GM19438 (cell line): Measurements from ENCODE around the gene KCNK3.

Source experiments
- ATAC-seq: cut with Tn5 transposase; IDR thresholded peaks from one replicate; pipeline ENCODE4 v1.9.1; 2021; ENCODE audit warnings: low read depth; ENCODE audit not compliant: unreplicated experiment

The KCNK3 gene

DNA sequence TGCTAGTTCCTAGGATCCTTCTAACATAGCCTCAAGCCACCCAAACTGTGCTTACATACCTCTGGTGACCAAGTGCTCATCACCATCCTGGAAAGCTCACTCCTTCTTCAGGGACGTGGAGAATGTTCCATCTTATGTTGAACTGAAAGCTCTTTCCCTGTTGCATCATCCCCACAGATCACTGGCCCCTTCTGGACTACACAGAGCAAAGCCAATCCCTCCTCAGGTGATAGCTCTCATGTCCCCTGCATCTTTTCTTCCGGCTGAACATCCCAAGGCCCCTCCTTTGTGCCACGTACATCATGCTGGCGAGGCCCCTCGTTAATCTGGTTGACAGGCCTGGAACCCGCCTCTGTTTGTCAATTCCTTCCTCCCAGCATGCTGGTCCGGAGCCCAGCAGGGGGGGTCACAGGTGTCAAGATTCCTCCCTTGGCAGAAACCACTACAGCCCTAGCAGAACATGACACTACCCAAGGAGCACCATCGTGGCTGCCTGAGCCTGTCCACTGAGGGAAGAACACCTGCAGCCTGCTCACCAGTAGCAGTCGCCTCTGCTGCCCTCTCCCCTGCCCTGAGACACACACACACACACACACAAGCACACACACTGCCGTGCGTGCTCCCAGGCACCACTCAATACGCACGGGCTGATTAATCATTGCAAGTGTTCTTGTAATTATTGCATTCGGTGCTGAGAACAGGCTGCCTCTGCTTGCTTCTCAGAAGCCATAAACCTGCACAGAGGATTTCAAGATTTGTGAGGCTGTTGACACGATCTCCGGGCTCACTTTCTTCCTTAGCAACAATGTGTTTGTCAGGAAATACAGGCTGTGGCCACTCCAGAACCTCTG is 6.3 kb upstream of the KCNK3 start:
- ATAC-seq, result no peak

DNA sequence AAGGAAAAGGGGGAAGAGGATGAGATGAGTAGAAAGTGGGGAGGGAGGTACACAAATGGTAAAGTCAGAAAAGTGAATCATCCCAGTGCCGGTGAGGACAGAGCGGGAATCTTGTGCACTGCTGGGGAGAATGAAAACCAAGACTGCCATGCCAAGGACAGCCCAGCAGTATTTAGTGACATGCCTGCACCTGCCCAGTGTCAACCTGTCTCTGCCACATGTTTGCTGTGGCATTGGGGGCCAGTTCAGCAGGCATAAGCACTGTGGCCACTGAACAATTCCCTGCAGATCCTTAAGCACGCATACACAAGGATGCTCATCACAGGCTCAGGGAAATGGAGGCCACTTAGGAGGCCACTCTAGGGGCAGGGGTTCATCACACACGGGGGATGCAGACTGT is 5.2 kb upstream of the KCNK3 start:
- ATAC-seq, result no peak

DNA sequence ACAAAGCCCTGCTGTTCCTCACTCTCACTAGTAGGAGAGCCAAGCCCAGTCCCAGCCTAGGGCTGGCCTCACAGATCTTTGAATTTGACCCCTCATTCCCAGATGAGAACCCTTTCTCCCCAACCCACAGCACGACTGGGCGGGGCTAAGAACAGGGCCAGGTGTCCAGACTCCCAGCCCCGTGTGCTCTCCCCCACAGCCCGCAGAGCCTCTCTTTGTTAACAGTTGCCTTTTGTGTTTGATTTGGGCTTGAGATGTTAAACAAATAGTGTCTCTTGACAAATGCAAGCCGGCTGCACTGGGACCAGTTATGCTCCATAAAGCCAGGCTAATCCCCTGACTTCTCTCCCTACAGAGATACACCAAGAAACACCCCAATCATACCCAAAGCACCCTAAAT is 4.7 kb upstream of the KCNK3 start:
- ATAC-seq, result no peak

DNA sequence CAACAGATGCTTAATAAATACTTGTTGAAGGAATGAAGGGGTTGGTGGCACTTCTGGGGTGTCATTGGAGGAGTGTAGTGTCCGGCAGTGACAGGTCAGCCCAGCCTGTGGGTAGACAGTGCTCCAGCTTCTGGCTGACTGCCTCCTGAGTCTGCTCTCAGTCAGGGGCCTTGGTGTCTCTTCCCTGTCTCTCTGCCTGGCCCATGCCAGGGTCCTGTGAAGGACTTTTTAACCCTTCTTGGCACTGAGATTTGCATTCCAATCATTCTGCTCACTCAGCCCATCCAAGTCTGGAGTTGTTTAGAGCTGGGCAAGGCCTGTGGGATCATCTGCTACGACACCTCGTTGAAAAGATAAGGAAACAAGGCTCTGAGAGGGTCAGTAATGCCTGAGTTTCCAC is 1.4 kb upstream of the KCNK3 start:
- ATAC-seq, result no peak

DNA sequence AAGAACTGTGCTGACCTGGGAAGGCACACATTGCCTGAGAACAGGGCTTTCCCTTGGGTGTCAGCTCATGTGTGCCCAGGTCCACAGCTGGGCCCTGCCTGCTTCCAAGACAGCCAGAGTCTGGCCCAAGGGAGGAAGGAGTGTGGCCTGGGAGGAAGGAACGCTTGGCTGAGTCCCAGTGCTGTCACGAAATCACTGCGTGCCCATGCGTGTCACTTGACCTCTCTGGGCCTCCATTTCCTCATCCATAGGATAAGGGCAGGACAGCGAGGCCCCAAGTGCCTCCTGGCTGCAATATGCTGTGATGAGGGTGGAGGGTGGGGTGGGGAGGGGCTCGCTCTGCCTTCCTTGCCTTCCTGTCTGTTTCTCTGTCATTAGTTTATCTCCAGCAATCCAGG is 642 bp upstream of the KCNK3 start:
- ATAC-seq, result no peak

DNA sequence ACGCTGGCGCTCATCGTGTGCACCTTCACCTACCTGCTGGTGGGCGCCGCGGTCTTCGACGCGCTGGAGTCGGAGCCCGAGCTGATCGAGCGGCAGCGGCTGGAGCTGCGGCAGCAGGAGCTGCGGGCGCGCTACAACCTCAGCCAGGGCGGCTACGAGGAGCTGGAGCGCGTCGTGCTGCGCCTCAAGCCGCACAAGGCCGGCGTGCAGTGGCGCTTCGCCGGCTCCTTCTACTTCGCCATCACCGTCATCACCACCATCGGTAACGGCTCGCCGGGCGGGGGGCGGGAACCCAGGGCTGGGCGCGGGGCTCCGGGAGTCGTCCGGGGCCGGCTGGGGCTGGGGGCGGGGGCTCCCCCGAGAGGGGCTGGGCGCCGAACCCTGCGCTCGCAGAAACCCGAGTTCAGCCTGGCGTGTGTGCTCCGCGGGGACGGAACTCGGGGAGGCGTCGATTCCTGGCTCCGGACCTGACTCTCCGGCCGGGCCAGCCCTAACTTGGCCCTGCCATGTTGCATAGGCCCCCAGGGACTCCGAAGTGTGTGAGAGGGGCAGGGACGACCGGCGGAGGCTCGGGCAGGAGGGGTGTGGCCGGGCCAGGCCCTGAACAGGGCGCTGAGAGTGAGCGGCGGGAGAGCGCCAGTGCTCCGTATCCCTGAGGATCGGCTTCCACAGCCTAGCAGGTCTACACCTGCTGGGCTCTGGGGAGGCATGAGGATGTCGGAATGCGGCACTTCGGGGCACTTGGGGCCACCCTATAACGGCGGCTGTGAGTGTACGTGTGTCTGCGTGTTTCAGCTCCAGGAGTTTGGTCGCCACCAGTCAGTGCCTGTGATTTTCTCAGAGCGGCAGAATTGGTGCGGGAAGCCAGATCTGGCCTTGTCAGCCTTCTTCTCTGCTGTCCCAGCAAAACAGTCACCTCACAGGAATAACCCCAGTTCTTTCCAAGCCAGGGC is 651 bp downstream of the KCNK3 start:
- no peak for ATAC-seq

DNA sequence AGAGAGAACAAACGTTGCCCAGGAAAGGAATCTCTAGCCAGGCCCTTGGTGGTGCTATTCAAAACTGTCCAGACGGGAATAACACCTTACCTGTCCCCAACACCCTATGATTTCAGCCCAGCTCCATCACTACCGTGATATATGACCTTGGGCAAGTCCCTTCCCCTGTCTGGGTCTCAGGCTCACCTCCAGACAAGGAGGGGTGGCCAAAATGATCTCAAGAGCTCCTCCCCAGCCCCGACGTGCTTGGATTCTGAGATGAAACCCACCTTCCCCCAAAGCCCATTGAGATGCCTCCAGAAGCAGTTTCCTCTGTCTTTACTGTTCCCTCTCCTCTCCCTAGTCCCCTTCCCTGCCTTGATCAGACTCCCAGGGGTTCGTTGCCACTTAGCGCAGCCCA is 1.5 kb downstream of the KCNK3 start:
- ATAC-seq, result no peak

DNA sequence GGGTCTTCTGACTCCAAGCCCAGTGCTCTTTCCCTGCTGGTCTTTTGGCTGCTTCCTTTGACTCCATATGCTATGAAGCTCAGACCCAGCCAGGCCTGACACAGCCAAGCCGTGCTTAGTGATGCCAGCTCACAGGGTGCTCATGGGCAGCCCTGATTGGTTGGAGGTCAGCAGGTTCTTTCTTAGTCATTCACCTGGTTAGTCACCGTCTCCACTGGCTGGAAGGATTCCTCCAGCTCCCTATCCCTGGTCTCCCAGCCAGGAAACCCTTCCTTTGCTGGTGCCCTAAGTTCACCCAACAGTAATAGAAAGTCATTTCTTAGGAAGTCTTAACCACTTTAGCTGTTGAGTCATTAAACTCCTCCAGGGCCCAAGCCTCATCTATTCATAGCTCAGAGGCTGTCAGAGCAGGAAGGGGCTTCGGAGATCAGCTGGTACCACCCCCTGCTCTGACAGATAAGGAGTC is 3.9 kb downstream of the KCNK3 start:
- ATAC-seq, result no peak

DNA sequence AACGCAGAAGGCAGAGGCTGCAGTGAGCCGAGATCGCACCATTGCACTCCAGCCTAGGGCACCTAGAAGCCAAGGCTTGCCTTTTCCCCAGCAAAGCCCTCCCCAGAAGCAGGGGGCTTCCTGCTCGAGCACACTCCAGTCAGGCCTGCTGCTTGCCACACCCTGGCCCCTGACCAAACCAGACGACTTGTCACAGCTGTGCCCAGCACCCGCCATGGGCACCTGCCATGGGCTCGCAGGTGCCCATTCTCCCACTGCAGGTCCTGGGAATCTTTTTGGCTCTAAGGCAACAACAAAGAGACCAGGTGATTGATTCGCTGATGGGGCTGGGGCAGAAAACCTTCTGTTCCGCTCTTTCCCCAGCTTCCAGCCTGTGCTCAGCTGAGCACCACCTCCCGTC is 4.9 kb downstream of the KCNK3 start:
- ATAC-seq, result no peak

DNA sequence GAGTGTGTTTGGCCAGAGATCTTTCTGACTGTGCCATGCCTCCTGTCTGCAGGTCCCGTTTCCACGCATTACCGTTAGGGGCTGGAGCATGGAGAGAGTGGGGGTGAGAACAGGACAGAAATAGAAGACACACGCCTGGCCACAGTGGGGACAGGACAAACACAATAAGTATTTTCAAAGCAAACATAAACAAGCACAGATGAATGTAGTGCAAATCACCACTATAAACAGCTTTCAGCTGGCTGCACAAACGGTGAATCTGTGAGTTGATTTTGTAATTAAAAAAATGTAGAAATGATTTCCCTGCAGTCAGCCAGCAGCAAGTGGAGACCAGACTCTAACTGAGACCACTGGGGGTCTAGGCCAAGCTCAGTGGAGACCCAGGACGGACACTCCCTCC is 6.8 kb downstream of the KCNK3 start:
- no peak for ATAC-seq

DNA sequence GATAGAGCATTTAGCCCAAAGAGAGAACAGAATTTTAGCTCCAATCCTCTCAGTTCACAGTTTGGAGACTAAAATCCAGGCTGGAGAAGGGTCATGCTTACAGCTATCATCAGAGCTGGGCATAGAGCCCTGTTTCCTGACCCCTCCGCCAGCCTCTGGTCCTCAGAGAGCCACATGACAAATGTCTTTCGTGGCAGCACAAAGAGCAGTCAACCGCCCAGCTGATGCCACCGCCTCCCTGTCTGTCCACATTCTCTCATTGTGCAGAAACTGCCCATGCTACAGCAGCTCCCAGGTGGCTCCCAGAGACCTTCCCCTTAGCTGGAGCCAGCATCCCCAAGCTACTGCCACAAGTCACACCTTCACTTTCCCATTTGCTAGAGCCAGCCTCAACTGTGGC is 7.6 kb downstream of the KCNK3 start:
- ATAC-seq, result no peak

DNA sequence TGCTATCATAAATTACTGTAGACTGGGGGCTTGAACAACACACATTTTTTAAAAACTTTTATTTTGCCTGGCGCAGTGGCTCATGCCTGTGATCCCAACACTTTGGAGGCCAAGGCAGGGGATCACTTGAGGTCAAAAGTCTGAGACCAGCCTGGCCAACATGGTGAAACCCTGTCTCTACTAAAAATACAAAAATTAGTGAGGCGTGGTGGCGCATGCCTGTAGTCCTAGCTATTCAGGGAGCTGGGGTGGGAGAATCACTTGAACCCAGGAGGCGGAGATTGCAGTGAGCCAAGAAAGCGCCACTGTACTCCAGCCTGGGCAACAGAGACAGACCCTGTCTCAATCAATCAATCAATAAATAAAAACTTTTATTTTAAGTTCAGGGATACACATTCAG is 9.1 kb downstream of the KCNK3 start:
- no peak for ATAC-seq

DNA sequence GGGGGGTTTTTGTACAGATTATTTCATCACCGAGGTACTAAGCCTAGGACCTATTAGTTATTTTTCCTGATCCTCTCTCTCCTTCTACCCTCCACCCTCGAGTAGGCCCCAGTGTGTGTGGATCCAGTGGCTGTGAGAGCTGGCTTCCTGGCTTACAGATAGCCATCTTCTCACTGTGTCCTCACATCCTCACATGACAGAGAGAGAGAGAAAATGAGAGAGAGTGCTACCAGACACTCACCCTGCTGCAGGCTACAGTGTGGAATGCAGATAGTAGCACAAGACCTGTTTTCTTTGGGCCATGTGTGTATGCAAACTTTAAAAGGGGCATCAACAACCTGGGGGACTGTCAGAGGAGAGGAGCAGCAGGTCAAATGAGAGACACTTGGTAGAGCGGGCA is 9.5 kb downstream of the KCNK3 start:
- ATAC-seq, result no peak

DNA sequence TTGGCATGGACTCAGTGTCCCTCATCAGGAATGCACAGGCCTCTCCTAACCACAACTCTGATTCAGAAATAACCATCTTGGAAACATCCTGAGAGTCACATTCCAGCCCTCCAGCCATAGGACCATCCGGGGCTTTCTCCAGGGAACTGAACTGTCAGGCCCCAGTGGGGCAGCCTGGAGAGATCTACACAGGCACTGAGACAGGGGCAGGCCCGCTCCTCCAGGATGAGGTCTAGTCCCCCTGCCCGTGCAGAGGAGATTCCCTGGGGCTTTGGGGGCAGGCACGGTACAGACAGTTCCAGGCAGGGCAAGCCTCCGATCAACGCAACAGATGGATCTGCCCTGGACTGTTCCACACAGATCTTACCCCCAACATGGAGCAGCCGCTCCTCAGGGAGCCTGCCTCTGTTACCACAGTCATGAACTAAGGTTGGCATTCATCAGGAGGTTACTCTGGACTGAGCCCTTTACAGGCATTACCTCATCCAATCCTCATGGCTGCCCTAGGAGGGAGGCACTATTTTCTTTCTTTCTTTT is 12.0 kb downstream of the KCNK3 start:
- ATAC-seq, result no peak

DNA sequence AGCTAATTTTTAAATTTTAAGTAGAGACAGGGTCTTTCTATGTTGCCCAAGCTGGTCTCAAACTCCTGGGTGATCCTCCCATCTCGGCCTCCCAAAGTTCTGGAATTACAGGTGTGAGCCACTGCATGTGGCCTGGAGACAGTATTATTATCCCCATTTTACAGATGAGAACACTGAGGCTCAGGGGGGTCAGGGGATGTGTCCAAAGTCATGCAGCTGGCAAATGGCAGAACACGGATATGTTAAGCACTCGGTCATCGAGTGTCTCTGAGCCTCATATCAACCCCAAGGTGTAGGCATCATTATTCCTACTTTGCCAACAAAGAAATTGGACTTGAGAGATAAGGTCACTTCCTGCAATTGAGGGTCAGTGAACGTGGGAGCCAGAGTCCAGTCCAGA is 12.6 kb downstream of the KCNK3 start:
- ATAC-seq, result no peak

DNA sequence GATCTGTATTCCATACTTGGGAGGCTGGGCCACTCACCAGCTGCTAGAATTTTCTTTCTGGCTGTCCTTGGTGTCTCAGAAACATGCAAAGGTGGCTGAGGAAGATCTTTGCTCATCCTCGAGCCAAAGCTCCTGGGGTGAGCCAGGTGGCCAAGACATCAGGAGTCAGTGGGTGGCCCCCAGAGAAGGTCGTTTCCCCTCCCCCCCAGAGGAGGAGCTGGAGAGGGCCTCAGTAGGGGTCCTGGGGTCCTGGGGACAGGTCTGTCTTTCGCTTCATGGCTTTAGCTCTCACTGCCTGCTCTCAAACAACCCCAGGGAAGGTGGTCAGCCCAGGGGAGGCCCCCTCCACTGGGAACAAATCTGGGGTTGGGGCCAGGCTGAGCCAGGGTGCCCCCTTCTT is 13.6 kb downstream of the KCNK3 start:
- no peak for ATAC-seq

DNA sequence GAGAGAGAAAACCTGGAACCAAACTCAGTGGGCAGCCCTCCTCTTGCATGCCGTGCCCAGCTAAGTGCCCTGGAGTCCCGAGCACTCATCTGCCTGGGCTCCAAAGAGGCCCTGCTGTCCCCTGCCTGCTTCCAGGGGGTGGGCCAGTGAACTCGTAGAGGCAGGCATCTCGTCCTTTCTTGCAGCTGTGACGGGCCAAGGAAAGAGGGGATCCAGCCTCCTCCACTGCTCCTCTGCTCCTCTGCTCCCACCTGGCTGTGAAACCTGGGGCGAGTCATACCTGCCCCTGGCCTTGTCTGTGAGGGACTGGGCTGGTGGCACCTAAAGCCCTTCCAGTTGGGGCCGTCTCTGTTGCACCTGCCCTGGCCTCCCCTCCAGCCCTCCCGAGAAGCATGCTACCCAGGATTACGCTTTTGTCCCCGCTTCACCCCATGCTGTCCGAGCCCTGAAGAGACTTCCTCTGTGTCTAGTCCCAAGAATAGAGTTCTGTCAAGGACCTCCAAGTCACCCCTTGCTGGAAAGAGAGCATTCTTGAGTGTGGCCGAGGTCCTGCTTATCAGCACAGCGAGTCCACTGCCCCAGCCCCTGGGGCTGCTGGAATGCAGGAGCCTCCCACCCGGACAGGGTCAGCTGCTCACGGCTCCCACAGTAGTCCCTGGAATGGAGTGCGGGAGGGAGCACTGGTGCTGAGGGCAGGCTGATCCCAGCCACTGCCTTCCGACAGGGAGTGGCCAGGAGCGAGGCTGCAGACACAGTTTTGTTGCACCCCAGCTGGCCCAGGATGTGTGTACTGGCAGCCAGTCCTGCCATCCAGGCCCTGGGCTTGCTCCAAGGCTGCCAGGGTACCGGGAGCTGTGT is 14.3 kb downstream of the KCNK3 start:
- ATAC-seq, result no peak

DNA sequence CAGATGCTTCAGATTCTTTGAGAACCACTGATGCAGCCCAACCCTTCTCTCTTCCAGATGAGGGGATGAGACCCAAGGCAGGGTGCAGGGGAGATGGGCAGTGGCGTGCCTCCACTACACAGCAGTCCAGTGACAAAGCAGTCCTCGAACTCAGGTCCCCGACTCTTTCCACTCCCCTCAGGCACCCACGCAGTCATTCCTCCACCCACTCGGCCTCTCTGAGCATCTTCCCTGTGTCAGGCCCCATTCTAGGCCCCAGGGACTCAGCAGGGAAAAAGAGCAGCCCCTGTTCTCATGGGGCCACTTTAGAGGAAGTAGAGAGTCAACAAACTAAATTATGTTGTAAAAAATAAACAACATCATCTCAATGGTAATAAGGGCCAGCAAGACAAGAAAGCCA is 15.2 kb downstream of the KCNK3 start:
- no peak for ATAC-seq

DNA sequence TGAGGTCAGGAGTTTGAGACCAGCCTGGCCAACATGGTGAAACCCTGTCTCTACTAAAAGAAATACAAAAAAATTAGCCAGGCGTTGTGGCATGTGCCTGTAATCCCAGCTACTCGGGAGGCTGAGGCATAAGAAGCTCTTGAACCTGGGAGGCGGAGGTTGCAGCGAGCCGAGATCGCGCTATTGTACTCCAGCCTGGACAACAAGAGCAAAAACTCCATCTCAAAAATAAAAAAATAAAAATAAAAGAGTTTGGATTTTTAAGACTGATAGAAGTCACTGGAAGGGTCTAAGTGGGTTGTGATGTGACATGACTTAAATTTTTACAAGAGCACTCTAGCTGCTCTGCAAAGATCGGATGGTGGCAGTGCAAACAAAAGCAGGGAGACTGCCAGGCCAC is 15.9 kb downstream of the KCNK3 start:
- no peak for ATAC-seq

DNA sequence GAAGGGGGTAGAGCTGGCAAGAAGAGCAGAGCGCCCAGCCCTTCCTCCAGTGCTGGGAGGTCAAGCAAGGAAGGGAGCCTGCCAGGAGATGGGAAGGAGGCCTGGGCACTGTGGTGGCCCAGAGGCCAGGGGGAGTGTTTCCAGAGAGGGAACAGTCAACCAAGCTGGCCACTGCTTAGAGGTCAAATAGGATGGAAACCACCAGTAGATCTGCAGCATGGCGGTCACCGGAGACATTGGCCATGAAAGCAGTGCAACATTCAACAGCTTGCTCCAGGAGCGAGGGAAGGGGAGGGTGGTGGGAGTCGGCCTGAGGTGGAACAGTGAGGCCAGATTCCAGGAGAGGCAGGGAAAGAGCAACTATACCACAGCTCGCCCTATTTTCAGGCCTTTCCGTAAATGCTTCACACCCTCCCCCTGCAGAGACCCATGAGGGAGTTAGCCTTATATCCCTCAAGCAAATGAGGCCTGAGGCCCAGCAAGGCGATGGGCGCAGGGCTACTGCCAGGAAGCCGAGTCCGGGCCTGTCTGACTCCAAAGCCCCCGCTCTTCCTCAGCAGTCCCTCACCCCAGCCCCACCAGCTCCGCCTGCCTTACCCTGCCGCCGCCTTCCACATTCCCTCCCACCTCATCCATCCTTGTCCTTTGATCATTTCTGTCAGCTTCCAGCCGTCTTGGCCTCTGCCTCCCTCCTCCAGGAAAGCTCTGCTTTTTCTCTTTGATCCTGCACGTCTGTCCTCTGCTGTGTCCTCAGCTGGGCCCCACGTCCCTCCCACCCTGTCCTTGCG is 17.0 kb downstream of the KCNK3 start:
- ATAC-seq, result no peak
